Erythroblast (primary cell): Measurements from ENCODE around the gene NBL1.

ENCODE experiments used
- GATA1 ChIP-seq: IDR thresholded peaks from 2 replicates; pipeline ENCODE4 v1.6.1; 2011; ENCODE audit warnings: low read depth, mild to moderate bottlenecking, control low read depth, low read length, moderate library complexity
- POLR2A ChIP-seq: IDR thresholded peaks from 2 replicates; pipeline ENCODE4 v1.6.1; 2011; ENCODE audit warnings: mild to moderate bottlenecking, low read length

DNA sequence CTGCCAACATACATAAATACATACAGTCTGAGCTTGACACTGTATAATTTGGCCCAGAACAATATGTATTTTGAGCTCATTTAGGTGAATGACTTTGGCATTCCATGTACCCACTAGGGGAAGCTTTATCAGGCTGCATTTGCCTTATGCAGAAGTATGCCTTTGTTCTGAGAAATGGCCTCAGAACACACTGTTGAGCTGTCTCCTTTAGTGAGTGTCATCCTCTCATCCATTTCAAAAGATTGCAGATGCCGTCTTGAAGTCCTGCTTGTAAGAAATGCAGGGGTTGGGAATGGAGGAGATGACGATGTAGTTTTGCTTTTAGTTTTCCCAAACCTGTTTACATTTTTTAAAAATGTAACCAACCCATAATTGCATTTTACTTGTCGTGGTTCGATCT lies 14.8 kb upstream of the NBL1 start:
- no peak for TF ChIP-seq POLR2A
- TF ChIP-seq GATA1: no peak
